Measurements from ENCODE around the gene CXCL11.
"Not testable (repeated sequence)": the region's sequence is repeated elsewhere in the genome, so short reads cannot be mapped to it uniquely, and the experiment has no call there.

The CXCL11 gene

GRCh38 chr4:75998525-75999147 lies 37.2 kb downstream of the CXCL11 start:
- not testable (repeated sequence) for DNase-seq

- no peak for DNase-seq
Measured at GRCh38 chr4:75997946-75998345, 37.9 kb downstream of the CXCL11 start.

GRCh38 chr4:75997081-75997480 lies 38.8 kb downstream of the CXCL11 start:
- no peak for DNase-seq

- DNase-seq, result no peak
Measured at GRCh38 chr4:75995727-75996126, 40.1 kb downstream of the CXCL11 start.

- no peak for DNase-seq
Measured at GRCh38 chr4:75992462-75992861, 43.4 kb downstream of the CXCL11 start.

GRCh38 chr4:75989846-75990528 lies 45.9 kb downstream of the CXCL11 start:
- DNase-seq, result no peak

GRCh38 chr4:75985116-75985515 lies 50.8 kb downstream of the CXCL11 start:
- DNase-seq, result no peak
